SK-N-SH (cell line): Measurements from ENCODE around the gene LTF. TPM values are rescaled to one million over a fixed set of nuclear protein-coding genes. Genes with fewer than 3 reads are reported as not detected.

Experiments
- CTCF ChIA-PET: fragments of 300-600, 350-600 bp; formaldehyde crosslinking; extraction: SDS; loops from one replicate; lab custom pipeline; 2021; lab: Yijun Ruan, JAX
- POLR2A ChIA-PET: fragments of 350-600 bp; sonication (Branson Sonifier 250); formaldehyde crosslinking; extraction: SDS; loops from one replicate; lab custom pipeline; 2020; ENCODE audit warnings: antibody characterized with exemption, inconsistent platforms; lab: Yijun Ruan, JAX
- DNase-seq: peaks from one replicate; pipeline ENCODE4 v3.0.0; 2012
- H2AFZ ChIP-seq: fragments of 200-600 bp; sonication (generic); 2 replicates; pipeline ENCODE4 v1.8.1; 2016; ENCODE audit warnings: antibody characterized with exemption, mild to moderate bottlenecking, low read depth
- H3F3A ChIP-seq: fragments of 200-600 bp; sonication (generic); replicated peaks from 2 replicates; pipeline ENCODE3; 2016; ENCODE audit warnings: antibody characterized with exemption, mild to moderate bottlenecking; ENCODE audit not compliant: insufficient read depth
- H3K27ac ChIP-seq, 2 experiments: fragments of 200-500 bp in 1 of 2; fragments of 200-600 bp in 1 of 2; sonication (Bioruptor generic) in 1 of 2; sonication (generic), shearing (Covaris generic) in 1 of 2; 2 replicates each; pipeline versions ENCODE4 v1.5.1 to v1.6.1; 2014 to 2016; ENCODE audit warnings: low read depth in 2 of 2, inconsistent platforms in 1 of 2, low read length in 1 of 2, mild to moderate bottlenecking in 1 of 2, mixed read lengths in 1 of 2
- H3K27me3 ChIP-seq: fragments of 200-600 bp; sonication (generic), shearing (Covaris generic); 2 replicates; pipeline ENCODE4 v1.6.1; 2016; ENCODE audit warnings: mixed run types; ENCODE audit not compliant: insufficient read depth
- H3K36me3 ChIP-seq, 2 experiments: fragments of 200-500 bp in 1 of 2; fragments of 200-600 bp in 1 of 2; sonication (Bioruptor generic) in 1 of 2; sonication (generic) in 1 of 2; replicated peaks in 1 of 2; 2 replicates each; pipeline versions ENCODE3 to v1.5.1; 2014 to 2016; ENCODE audit warnings: low read length in 1 of 2, mild to moderate bottlenecking in 1 of 2; ENCODE audit not compliant: insufficient read depth in 2 of 2, control insufficient read depth in 1 of 2
- H3K4me1 ChIP-seq, 2 experiments: fragments of 200-500 bp in 1 of 2; fragments of 200-600 bp in 1 of 2; sonication (Bioruptor generic) in 1 of 2; sonication (generic), shearing (Covaris generic) in 1 of 2; 2 replicates each; pipeline versions ENCODE4 v1.5.1 to v1.6.1; 2014 to 2016; ENCODE audit warnings: low read depth in 1 of 2, low read length in 1 of 2, mixed run types in 1 of 2; ENCODE audit not compliant: insufficient read depth in 2 of 2, control insufficient read depth in 1 of 2
- H3K4me2 ChIP-seq: fragments of 200-600 bp; sonication (generic), shearing (Covaris generic); 2 replicates; pipeline ENCODE4 v1.6.1; 2017; ENCODE audit warnings: mixed run types
- H3K4me3 ChIP-seq, 2 experiments: fragments of 200-500 bp in 1 of 2; fragments of 200-600 bp in 1 of 2; sonication (Bioruptor generic) in 1 of 2; sonication (generic), shearing (Covaris generic) in 1 of 2; 2 replicates each; pipeline versions ENCODE4 v1.5.1 to v1.8.1; 2014 to 2016; ENCODE audit warnings: low read depth in 2 of 2, inconsistent platforms in 1 of 2, low read length in 1 of 2, mild to moderate bottlenecking in 1 of 2, mixed read lengths in 1 of 2, moderate library complexity in 1 of 2
- H3K79me2 ChIP-seq: fragments of 200-600 bp; sonication (generic); 2 replicates; pipeline ENCODE4 v1.8.1; 2017; ENCODE audit warnings: mild to moderate bottlenecking; ENCODE audit not compliant: insufficient read depth
- H3K9ac ChIP-seq: fragments of 200-600 bp; sonication (generic); 2 replicates; pipeline ENCODE4 v1.6.1; 2017; ENCODE audit warnings: mixed run types
- H3K9me2 ChIP-seq: fragments of 200-600 bp; sonication (generic); 2 replicates; pipeline ENCODE4 v1.6.1; 2017; ENCODE audit warnings: mixed run types
- H3K9me3 ChIP-seq: fragments of 200-600 bp; sonication (generic); 2 replicates; pipeline ENCODE4 v1.6.1; 2017; ENCODE audit warnings: mixed run types, mild to moderate bottlenecking, moderate library complexity
- H4K20me1 ChIP-seq: fragments of 200-600 bp; sonication (generic); 2 replicates; pipeline ENCODE4 v1.6.1; 2017; ENCODE audit warnings: mild to moderate bottlenecking, mixed run types; ENCODE audit not compliant: insufficient read depth
- CTCF ChIP-seq: fragments of 200-600 bp; sonication (generic); IDR thresholded peaks from 2 replicates; pipeline ENCODE4 v1.6.1; 2017; ENCODE audit warnings: antibody characterized with exemption, mild to moderate bottlenecking, moderate library complexity
- FOSL2 ChIP-seq: IDR thresholded peaks from 2 replicates; pipeline ENCODE4 v1.4.0; 2012; ENCODE audit warnings: low read depth, mild to moderate bottlenecking, moderate library complexity, borderline replicate concordance
- GABPA ChIP-seq: IDR thresholded peaks from 2 replicates; pipeline ENCODE4 v1.4.0; 2012; ENCODE audit warnings: low read depth, mild to moderate bottlenecking
- GATA2 ChIP-seq: sonication (generic); formaldehyde crosslinking; IDR thresholded peaks from 2 replicates; pipeline ENCODE4 v1.5.0; 2020; ENCODE audit warnings: mild to moderate bottlenecking, missing genetic modification reagents
- IRF3 ChIP-seq: fragments of 150-350 bp; IDR thresholded peaks from 2 replicates; pipeline ENCODE4 v1.6.1; 2016; ENCODE audit warnings: mild to moderate bottlenecking, low read depth, low read length
- MAX ChIP-seq: IDR thresholded peaks from 2 replicates; pipeline ENCODE4 v1.4.0; 2012; ENCODE audit warnings: low read depth
- MEF2A ChIP-seq: IDR thresholded peaks from 2 replicates; pipeline ENCODE4 v1.4.0; 2012; ENCODE audit warnings: low read depth, borderline replicate concordance
- NFIC ChIP-seq: IDR thresholded peaks from 2 replicates; pipeline ENCODE4 v1.4.0; 2012; ENCODE audit warnings: borderline replicate concordance
- NRF1 ChIP-seq: IDR thresholded peaks from 2 replicates; pipeline ENCODE4 v1.6.1; 2012; ENCODE audit warnings: low read depth, mild to moderate bottlenecking, low read length
- PBX3 ChIP-seq: IDR thresholded peaks from 2 replicates; pipeline ENCODE4; 2012
- POLR2AphosphoS5 ChIP-seq: IDR thresholded peaks from 2 replicates; pipeline ENCODE4 v1.6.1; 2012; ENCODE audit warnings: low read depth, low read length
- RAD21 ChIP-seq: IDR thresholded peaks from 2 replicates; pipeline ENCODE4 v1.6.1; 2012; ENCODE audit warnings: mild to moderate bottlenecking, low read length
- RCOR1 ChIP-seq: fragments of 150-350 bp; IDR thresholded peaks from 2 replicates; pipeline ENCODE4 v1.6.1; 2017; ENCODE audit warnings: antibody characterized with exemption, low read length
- RFX5 ChIP-seq: IDR thresholded peaks from 2 replicates; pipeline ENCODE4 v1.6.1; 2012; ENCODE audit warnings: mild to moderate bottlenecking, improper control_type of control experiment, low read length
- RXRA ChIP-seq: IDR thresholded peaks from 2 replicates; pipeline ENCODE4 v1.4.0; 2012; ENCODE audit warnings: low read depth, mild to moderate bottlenecking, borderline replicate concordance
- SMC3 ChIP-seq: IDR thresholded peaks from 2 replicates; pipeline ENCODE4 v1.6.1; 2012; ENCODE audit warnings: low read depth, low read length, improper control_type of control experiment
- TAF1 ChIP-seq: IDR thresholded peaks from 2 replicates; pipeline ENCODE4 v1.6.1; 2012; ENCODE audit warnings: low read depth, mild to moderate bottlenecking, low read length, moderate library complexity, borderline replicate concordance
- USF1 ChIP-seq: IDR thresholded peaks from 2 replicates; pipeline ENCODE4 v1.4.0; 2012; ENCODE audit warnings: low read depth, borderline replicate concordance
- WGBS: methylation state at CpG from one replicate; pipeline ENCODE4 v1.1.6; 2017; ENCODE audit warnings: low lambda C conversion rate; 5-methylcytosine and 5-hydroxymethylcytosine counted together
- polyA plus RNA-seq, 3 experiments: library from polyadenylated mRNA; depleted of rRNA; stranded (reverse); fragments of >200 nt; gene quantifications; 2 replicates each; pipeline ENCODE4 v1.2.3, GENCODE V29; 2012

Gene LTF
- polyA plus RNA-seq, 1 of the 3 experiments (the other 2 are of a cell fraction): not detected

- 46% methylated on average over 1 of the region's 3 CpGs for WGBS
- H3K79me2 ChIP-seq: no peaks in the 10 kb centered on the region
- no peak overlapping the region for H3K9ac ChIP-seq
- POLR2A ChIA-PET: no interaction called here
- no peaks in the 10 kb centered on the region for H3K9me3 ChIP-seq
- H3K4me2 ChIP-seq: no peak overlapping the region
- H4K20me1 ChIP-seq: no peaks in the 10 kb centered on the region
- no peak for DNase-seq
- no peaks in the 10 kb centered on the region for H3K27me3 ChIP-seq
- no peak for TF ChIP-seq MEF2A
- no peak for TF ChIP-seq GABPA
- TF ChIP-seq RFX5: no peak
- no peak for TF ChIP-seq RAD21
- TF ChIP-seq CTCF: no peak
- no peak for TF ChIP-seq TAF1
- TF ChIP-seq SMC3: no peak
- TF ChIP-seq NRF1: no peak
- TF ChIP-seq IRF3: no peak
- TF ChIP-seq MAX: no peak
- no peak for TF ChIP-seq RXRA
- no peak for TF ChIP-seq PBX3
- TF ChIP-seq NFIC: no peak
- TF ChIP-seq USF1: no peak
- no peak for TF ChIP-seq RCOR1
- TF ChIP-seq GATA2 (CRISPR knock-in tag): no peak
- TF ChIP-seq POLR2AphosphoS5: no peak
- no peak for TF ChIP-seq FOSL2
- H3K4me1 ChIP-seq: no peaks in the 10 kb centered on the region
- CTCF ChIA-PET: interaction anchor here (2.4 kb wide), 1 partner anchor 10 kb away, joined by 8 read pairs; no protein-coding TSS in a partner anchor
- H3K9me2 ChIP-seq: no peaks in the 10 kb centered on the region
- H3K27ac ChIP-seq: no peak overlapping the region
- H2AFZ ChIP-seq: no peak overlapping the region
- H3F3A ChIP-seq: no peaks in the 10 kb centered on the region
- H3K36me3 ChIP-seq: no peaks in the 10 kb centered on the region
- no peak overlapping the region for H3K4me3 ChIP-seq
Observed at GRCh38 chr3:46438831-46439230, 25.9 kb downstream of the LTF start.
